ENCODE data around the gene KRTAP26-1.

KRTAP26-1 gene

GRCh38 chr21:30271156-30271555 lies 49.0 kb downstream of the KRTAP26-1 start:
- DNase-seq (ENCODE audit: low read depth), result no peak

GRCh38 chr21:30269803-30270530 lies 50.1 kb downstream of the KRTAP26-1 start:
- no peak for DNase-seq (ENCODE audit: low read depth)

Measured in stimulated activated CD4-positive, alpha-beta T cell treated with anti-CD3 and anti-CD28 coated beads, Interleukin-2, amount 100 ng/mL, for 4 hours (primary cell).